CD4-positive, alpha-beta T cell treated with Interferon alpha-2 for 1 hour (primary cell): Measurements from ENCODE around the gene WNK4.

Source experiments
- DNase-seq, 2 donors: peaks; one replicate each; pipeline ENCODE4 v3.0.0-alpha.2; 2020 to 2022

Gene WNK4

GRCh38 chr17:42773290-42774035 lies 6.9 kb upstream of the WNK4 start, which contains the start of gene VPS25:
TSS of gene VPS25 (plus strand) at chr17:42773449. CDS start at chr17:42773476, 27 bp downstream.
- peak; percentile 77 to 85 for DNase-seq

DNA sequence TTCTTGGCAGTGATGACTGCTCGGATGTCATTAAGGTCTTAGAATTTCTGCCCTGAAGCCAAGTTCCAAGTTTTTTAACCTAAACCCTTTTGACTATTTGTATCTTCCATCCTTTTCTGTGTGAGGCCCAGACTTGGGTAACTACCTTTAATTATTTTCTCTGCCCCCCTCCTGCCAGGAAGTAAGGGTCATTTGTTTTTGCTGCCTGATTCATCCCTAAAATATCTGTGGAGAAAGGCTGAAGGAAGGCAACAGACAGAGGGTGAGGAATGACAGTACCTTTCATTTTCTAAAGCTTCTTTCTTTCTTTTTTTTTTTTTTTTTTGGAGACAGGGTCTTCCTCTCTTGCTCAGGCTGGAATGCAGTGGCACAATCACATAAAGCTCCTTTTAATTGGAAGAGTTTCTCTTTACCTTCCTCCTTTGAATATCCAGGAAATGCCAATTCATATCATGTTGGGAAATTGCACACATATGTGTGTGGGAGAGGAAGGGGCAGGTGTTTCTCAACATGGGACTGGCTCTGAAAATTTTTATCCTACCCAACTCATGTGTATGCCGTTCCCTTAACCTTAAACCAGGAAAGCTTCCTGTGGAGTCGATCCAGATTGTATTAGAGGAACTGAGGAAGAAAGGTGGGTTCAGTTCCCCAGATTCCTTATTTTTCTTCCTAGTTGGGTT lies 6.2 kb upstream of the WNK4 start:
- DNase-seq: no peak

DNA sequence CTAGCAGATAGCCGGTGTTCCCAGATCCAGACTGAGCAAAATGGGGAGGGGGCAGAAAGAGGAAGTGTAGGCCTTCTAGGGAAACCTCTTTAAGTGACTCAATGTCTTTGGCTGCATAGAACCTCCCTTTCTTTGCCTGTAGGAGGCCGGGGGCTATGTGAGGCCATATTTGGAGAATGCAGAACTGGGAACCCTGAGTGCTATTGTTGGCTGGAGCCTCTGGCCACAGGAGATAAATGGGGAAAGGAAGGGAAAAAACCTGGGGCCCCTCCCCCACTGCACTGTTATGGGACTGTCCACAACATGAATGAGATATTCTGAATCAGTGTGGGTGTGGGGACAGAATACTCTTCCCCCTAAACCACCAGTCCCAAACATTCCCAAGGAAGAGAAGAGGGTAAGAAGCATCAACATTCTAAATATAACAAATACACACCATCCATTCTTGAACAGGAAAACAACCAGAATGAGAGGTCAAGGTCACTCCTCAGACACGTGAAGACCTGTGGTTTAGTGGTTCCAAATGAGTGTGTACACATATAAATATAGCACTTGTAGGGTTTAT lies 4.8 kb upstream of the WNK4 start:
- no peak for DNase-seq

- no peak for DNase-seq
These were observed 1.8 kb upstream of the WNK4 start for GRCh38 chr17:42778570-42778969.

- DNase-seq: no peak
These were observed 990 bp upstream of the WNK4 start for GRCh38 chr17:42779304-42779935.

DNA sequence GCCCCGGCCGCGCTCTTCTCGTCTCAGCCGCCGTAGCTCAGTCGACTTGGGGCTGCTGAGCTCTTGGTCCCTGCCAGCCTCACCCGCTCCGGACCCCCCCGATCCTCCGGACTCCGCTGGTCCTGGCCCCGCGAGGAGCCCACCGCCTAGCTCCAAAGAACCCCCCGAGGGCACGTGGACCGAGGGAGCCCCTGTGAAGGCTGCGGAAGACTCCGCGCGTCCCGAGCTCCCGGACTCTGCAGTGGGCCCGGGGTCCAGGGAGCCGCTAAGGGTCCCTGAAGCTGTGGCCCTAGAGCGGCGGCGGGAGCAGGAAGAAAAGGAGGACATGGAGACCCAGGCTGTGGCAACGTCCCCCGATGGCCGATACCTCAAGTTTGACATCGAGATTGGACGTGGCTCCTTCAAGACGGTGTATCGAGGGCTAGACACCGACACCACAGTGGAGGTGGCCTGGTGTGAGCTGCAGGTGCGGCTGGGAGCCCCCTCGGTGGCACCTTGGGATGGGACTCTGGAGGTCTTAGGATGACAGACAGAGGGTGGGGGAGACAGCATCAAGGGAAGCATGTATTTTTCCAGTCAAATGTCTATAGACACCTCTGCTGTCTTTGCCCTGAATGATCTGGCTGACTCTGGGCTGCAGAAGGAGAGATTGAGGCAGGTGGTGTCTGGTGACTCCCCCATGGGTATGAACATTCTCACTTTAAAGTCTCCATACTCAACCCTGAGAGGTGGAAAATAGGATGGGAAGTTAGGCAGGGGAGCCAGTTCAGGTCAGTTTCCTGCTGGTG lies 635 bp downstream of the WNK4 start:
- no peak for DNase-seq

- no peak for DNase-seq
These were observed 1.3 kb downstream of the WNK4 start for GRCh38 chr17:42781639-42782165.

- DNase-seq: no peak
These were observed 2.0 kb downstream of the WNK4 start for GRCh38 chr17:42782166-42783061.

DNA sequence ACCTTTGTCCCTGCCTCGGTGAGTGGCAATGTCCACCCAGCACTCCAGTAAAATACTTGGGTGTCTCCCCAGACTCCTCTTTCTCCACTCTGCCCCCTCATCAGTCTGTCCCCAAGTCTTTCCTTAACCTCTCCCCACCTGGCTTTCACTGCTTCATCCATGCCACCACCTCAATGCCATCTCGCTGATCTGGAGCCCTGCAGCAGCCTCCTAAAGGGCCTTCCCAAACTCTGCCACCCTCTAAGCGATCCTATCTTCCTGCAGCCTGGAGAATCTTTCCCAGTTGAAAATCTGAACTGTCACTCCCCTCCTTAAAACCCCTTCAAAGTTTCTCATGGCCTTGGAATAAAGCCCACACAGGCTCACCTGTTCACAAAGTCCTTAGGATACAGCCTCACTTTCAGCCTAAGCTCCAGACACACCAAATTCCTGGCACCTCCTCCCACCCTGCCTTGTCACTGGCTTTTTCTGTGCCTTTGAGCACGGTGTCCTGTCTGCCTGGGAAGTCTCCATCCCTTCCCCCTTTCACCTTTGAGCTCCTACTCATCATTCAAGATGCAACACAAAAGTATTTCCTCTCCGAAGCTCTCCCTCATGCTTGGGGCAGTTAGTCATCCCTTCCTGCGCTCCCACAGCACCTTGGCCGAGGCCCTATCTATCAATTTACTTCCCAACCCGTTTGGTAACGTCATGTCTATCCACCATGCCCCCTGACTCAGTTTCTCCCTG lies 2.8 kb downstream of the WNK4 start:
- no peak for DNase-seq

- no peak for DNase-seq
These were observed 3.4 kb downstream of the WNK4 start for GRCh38 chr17:42783791-42784138.

DNA sequence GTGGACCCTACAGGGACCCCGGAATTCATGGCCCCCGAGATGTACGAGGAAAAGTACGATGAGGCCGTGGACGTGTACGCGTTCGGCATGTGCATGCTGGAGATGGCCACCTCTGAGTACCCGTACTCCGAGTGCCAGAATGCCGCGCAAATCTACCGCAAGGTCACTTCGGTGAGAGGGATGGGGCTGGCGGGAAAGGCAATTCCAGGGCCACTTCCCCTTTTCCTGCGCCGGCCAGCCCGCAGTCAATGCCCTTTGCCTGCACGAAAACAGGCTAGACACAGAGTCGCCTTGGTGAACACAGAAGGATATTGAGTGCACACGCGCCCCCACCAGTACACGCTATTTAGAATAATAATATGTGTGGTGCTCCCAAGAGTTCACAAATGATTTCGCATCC lies 4.0 kb downstream of the WNK4 start:
- no peak for DNase-seq

DNA sequence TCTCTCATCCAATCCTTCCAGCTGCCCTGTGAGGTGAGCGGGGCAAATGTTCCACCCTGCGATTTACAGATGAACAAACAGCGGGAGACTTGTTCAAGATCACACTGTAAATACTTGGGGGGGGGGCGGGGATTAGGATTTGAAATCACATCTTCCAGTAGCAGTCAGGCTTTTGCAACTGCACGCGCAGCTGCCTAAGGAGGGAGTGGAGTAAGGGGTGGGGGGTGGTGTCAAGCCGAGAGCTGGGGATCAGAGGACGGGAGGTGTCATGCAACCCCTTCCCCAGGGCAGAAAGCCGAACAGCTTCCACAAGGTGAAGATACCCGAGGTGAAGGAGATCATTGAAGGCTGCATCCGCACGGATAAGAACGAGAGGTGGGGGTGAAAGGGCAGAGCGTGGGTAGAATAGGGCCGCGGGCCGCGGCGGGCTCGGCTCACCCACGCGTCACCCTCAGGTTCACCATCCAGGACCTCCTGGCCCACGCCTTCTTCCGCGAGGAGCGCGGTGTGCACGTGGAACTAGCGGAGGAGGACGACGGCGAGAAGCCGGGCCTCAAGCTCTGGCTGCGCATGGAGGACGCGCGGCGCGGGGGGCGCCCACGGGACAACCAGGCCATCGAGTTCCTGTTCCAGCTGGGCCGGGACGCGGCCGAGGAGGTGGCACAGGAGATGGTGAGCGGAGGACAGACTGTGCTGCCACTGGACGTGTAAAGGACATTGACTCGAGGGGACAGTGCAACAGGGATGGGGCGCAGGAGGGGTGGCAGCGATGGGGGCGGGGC lies 4.6 kb downstream of the WNK4 start:
- no peak for DNase-seq

- DNase-seq: no peak
These were observed 6.9 kb downstream of the WNK4 start for GRCh38 chr17:42787266-42787665.

GRCh38 chr17:42791948-42792347 lies 11.5 kb downstream of the WNK4 start:
- DNase-seq: no peak

- DNase-seq: no peak
These were observed 12.1 kb downstream of the WNK4 start for GRCh38 chr17:42792545-42792944.

DNA sequence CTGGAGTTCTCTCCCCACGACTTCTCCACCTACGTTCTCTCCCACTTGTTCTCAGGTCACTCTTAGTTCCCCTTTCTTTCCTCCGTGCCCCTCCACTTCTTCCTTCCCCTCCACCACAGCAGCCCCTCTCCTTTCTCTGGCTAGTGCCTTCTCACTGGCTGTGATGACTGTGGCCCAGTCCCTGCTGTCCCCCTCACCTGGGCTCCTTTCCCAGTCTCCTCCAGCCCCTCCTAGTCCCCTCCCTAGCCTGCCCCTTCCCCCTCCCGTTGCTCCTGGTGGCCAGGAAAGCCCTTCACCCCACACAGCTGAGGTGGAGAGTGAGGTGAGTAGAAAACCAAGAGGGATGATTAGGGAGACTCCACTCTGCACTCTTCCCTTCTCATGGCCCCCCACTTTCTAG lies 14.7 kb downstream of the WNK4 start:
- DNase-seq: no peak

GRCh38 chr17:42795465-42795864 lies 15.1 kb downstream of the WNK4 start:
- DNase-seq: no peak

- no peak for DNase-seq
These were observed 15.8 kb downstream of the WNK4 start for GRCh38 chr17:42796066-42796758.
